GM21528 (cell line): ENCODE measurements around the gene CBX8.
A peak's percentile ranks its signal among the peaks of the same experiment; 100 is the strongest.
"Not testable (repeated sequence)": the region's sequence is repeated elsewhere in the genome, so short reads cannot be mapped to it uniquely, and the experiment has no call there.

ENCODE experiments used
- ATAC-seq: cut with Tn5 transposase; IDR thresholded peaks from one replicate; pipeline ENCODE4 v1.9.1; 2021; ENCODE audit warnings: mild to moderate bottlenecking, moderate library complexity; ENCODE audit not compliant: unreplicated experiment, low FRiP score

The CBX8 gene

DNA sequence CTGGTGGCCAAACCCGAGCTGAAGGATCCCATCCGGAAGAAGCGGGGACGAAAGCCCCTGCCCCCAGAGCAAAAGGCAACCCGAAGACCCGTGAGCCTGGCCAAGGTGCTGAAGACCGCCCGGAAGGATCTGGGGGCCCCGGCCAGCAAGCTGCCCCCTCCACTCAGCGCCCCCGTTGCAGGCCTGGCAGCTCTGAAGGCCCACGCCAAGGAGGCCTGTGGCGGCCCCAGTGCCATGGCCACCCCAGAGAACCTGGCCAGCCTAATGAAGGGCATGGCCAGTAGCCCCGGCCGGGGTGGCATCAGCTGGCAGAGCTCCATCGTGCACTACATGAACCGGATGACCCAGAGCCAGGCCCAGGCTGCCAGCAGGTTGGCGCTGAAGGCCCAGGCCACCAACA lies 13.0 kb downstream of the CBX8 start:
- no peak for ATAC-seq

DNA sequence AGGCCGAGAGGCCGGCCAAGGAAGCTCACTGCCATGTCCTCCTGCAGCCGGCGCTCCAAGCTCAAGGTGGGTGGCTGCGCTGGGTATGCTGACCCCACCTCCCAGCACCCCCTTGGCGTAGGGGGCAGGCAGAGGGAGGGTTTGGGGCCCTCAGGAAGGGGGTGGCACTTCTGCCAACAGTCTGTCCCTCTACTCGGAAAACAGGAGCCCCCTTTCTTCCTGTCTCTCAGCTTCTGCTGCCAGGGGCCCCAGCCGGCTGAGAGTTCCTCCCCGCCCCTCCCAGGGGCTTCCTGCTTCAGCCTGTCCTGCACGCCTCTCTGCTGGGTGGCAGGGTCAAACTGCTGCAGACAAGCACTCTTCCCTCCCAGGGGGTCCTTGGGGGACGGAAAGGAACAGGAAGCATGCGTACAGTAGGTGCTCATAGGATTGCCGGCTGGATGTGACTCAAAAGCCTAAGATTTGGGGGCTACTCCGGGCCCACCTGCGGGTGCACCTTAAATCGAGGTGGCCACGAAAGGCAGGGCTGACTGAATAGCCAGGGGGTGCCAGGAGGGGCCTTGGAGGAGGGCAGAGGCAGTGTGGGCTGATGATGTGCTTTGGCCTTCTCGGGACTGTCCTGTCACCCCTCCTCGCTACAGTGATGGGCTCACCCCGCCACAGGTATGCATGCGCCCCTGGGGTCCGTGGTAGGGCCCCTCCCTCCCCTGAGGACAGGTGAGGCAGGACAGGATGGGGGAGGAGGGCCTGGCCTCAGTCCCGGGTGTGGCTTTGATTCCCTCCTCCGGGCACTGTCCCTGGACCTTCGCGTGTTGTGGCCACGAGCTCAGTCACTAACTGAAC lies 14.9 kb downstream of the CBX8 start:
- ATAC-seq = no peak

DNA sequence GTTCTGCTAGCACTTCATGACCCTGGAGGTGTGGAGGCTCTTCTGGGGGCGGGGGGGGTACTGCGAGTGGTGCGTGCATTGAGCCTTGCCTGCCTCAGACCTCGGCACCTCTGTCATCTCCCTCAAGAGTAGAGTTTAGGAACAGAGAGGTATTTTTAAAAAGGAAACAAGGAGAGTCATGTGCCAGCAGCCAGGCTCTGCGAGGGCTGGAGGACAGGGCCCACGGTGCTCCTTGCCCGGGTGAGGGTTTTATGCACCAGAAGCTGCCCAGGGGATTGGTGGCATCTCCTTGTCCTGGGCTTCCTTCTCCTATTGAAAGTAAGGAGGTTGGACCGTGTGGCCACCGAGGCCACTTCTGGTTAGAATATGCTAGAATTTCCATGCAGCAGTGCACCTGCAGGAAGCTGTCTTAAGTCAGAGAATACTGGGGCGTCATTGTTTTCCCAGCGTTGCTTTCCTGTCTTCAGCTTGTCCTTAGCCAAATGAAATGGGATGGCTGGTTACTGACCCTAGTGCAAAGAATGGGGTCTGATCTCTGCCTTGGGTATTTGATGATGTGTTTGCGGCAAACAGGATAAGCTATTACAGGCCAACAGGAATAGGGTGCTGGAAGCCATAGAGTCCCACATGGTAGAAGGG lies 15.7 kb downstream of the CBX8 start:
- no peak for ATAC-seq

DNA sequence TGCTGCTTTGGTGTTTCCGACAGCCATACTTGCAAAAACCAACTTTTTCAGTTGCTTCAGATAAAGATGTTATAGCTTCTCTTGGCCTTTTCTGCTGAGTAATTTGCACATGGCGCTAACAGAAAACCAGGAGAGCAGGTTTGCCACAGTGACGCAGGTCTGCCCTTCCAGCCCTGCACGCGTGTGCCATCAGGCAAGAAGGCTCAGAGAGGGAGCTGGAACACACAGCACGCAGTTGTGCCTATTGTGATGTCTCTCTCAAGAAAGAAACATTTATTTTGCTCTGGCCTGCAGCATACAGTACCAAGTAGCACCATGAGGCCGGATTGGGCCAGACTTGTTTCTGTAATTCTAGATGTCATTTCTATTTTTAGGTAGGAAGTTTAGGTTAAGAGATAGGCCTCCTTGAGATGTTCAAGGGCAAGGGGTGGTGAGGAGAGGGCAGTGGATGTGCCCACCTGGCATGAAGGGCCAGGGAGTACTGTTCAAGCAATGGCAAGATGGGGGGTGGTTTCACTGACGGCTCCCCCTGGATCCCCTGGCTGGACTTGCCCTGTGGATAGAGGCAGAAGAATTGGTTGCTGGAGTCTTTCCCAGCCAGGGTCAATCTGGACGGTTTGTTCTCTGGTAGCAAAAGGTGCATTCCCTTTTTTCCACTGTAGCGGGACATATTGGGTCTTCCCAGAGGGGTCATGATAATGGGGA lies 17.1 kb downstream of the CBX8 start:
- ATAC-seq = no peak

DNA sequence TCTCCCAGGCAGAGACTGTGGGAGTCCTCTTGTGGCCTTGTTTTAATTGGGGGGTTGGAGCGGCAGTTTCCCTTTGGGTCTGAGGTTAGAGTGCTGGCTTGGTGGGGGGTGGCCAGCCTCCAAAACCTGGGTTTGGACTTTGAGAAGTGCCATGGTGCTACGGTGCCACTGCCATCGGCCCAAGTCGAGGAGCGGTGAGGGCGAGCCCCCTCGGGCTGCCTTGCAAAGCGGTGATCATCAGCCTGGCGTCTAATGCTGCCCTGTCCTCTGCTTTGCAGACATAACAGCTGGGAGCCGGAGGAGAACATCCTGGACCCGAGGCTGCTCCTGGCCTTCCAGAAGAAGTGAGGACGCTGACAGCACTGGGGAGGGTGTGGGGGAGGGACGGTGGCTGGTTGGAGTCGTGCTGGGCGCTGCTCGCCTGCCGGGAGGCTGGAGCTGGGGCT lies 17.8 kb downstream of the CBX8 start:
- ATAC-seq = no peak

DNA sequence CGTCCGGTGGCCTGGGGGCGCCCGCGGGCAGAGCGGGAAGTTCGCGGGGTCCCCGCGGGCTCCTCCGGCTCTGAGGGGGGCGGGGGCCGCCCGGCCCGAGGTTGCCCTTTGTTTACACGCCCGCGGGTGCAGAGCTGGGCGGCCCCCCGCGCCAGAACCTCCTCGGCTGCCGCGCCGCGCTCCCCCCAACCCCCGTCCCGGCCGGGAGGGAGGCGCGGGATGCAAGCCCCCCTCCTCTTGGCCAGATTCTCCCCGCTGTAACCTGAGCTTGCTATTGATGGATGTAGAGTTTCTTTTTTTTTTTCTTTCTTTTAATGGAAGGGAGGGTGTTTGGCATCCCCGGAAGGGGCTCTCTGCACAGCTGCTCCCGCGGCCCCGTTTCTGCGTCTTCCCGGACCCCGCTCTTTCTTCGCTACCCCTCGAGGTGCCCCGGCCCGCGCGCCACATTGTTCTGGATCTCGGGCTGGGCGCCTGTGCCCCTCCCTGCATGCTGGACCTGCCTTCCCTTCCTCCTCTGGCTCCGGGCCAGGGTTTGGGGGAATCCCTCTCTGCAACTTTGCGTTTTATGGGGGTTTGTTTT lies 18.3 kb downstream of the CBX8 start:
- ATAC-seq = no peak

DNA sequence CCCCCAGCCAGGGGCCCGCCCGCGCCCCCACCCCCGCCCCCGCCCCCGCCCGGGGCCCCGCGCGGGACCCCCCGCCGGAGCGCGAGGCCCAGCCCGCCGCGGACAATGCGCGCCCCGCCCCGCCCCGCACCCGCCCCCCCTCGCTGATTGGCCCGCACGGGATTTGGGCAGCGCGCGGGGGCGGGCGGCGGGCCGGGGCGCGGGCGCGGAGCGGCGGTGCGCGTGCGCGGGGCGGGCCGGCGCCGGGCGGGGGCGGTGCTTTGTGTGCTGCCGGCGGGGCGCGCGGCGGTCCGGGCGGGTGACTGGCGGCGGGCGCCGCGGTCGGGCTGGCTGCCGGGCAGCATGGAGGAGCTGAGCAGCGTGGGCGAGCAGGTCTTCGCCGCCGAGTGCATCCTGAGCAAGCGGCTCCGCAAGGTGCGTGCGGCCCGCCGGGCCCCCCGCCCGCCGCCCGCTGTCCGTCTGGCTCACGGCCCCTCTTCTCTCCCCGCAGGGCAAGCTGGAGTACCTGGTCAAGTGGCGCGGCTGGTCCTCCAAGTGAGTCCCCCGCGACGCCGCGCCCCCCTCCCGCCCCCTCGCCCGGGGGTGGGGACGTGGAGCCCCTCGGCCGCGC lies 18.9 kb downstream of the CBX8 start, which contains the start of gene CBX2:
Gene CBX2 (plus strand): TSS at position 255 of the 610 bp plus-strand sequence. CDS start 88 bp downstream, at position 343.
- ATAC-seq = peak; percentile 56

DNA sequence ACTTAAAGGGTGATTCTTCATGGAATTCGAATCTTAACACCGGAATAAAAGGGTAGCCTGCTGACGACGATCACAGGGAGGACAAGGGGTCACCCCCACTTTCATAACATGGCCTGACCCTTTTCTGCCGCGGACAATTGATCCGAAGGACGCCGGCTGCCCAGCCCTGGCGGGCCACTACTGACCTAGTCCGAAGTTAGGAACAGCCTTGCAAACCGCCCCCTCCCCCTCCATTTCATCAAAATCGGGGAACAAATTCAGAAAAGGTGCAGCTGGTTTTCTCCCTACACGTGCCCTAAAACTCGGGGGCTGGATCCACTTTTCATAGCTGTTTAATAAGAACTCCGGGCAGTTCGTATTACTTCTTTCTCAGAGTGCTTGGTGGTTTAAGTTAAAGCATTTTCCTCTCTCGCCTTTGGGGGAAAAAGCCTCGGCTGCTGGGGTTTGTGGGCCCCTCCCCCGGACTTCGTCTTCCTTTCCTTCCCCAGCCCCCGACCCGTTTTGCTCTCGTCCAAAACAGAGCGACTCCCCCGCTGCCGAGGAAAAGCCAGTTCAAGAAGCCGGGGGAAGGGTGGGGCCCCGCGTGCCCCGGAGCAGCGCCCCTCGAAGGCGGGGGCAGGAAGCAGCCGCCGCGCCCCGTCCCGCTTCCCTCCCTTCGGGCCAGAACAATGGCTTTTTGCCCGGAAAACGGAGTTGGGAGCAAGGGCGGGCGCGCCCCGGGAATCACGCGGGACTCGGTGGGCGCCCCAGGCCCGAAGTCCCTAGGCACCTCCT lies 19.6 kb downstream of the CBX8 start:
- peak; percentile 27 for ATAC-seq

DNA sequence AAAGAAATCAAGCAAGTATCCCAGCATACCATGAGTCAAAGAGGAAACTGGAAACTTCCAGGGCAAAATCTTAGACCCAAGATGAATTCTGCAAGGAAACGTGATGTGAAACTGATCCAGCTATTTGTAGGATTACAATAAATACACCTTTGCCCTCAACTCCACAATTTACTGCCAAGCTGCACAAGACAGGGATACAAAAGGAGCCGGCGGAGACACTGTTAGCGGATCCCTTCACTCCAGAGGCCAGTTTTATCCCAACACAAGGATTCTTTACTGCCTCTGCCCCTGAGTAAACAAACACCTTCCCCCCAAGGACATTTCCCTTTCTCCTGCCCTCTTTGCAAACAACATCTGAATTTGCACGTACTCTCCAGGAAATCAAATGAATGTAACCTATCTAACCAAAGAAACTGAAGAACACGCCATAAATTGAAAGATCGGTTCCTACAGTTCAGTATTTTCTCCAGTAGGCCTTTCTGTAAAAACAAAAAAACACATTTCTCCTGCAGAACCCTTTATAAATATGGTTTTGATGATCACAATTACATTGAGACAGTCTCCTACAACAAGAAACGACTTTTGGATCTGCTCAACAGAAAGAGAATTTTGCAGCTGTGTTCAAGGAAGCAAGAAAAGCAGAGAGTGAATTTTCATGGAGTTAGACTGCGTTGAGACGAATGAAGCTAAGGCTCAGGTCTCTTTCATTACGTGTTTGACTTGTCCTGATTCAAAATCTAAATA lies 20.3 kb downstream of the CBX8 start:
- no peak for ATAC-seq

DNA sequence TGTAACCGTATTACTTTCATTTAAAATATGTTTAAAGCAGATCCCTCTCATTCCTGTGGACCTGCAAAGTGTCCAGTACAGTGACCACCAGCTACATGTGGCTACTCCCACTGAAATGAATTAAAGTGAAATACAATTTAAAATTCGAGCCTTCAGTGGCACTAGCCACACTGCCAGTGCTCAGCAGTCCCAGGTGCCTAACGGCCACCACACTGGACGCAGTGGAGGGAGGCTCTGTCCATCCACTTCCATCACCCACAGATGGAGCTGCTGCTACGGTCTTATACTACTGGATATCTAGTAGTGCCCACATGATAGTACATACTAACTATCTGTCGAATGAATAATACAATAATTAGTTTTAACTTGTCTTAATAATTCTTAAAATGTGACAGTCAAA lies 21.2 kb downstream of the CBX8 start:
- ATAC-seq = no peak

DNA sequence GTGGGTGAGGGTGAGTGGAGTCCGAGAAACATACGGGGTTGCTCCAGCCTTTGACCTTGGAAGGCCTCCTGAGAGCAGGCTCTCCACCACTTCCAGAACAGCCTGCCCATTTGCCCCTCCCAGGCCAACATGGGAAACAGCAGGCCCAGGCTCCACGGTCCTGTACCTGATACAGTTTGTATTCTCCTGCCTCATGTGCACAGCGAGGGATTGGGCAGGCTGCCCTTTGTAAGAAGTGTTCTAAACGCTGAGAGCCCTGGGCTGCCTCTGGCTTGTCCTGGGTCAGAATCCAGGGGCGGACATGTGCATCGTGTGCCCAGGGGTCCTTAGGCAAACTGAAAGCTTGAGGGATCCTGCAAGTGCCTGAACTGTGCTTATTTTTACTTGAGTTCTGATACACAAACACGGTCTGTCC lies 22.3 kb downstream of the CBX8 start:
- no peak for ATAC-seq

DNA sequence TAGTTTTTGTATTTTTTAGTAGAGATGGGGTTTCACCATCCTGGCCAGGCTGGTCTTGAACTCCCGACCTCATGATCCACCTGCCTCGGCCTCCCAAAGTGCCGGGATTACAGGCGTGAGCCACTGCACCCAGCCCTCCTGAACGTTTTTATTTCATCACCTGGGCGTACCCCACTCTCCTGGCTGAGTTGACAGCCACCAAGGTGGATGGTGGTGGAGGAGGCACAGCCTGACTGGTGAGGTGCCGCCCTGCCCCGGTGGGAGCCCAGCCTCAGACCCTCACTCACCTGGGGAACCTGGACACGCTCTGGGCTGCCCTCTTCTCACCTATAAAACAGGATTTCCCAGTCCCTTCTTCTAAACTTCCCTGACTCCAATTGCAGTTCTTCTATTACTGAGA lies 24.2 kb downstream of the CBX8 start:
- not testable (repeated sequence) for ATAC-seq

DNA sequence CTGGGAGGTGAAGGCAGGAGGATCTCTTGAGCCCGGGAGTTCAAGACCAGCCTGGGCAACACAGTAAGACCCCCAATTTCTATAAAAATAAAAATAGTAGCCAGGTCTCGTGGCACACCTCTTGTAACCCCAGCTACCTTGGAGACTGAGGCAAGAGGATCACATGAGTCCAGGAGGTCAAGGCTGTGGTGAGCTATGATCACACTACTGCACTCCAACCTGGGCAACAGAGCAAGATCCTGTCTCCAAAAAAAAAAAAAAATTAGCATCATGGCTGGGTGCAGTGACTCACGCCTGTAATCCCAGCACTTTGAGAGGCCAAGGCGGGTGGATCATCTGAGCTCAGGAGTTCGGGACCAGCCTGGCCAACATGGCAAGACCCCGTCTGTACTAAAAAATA lies 25.6 kb downstream of the CBX8 start:
- ATAC-seq = no peak

DNA sequence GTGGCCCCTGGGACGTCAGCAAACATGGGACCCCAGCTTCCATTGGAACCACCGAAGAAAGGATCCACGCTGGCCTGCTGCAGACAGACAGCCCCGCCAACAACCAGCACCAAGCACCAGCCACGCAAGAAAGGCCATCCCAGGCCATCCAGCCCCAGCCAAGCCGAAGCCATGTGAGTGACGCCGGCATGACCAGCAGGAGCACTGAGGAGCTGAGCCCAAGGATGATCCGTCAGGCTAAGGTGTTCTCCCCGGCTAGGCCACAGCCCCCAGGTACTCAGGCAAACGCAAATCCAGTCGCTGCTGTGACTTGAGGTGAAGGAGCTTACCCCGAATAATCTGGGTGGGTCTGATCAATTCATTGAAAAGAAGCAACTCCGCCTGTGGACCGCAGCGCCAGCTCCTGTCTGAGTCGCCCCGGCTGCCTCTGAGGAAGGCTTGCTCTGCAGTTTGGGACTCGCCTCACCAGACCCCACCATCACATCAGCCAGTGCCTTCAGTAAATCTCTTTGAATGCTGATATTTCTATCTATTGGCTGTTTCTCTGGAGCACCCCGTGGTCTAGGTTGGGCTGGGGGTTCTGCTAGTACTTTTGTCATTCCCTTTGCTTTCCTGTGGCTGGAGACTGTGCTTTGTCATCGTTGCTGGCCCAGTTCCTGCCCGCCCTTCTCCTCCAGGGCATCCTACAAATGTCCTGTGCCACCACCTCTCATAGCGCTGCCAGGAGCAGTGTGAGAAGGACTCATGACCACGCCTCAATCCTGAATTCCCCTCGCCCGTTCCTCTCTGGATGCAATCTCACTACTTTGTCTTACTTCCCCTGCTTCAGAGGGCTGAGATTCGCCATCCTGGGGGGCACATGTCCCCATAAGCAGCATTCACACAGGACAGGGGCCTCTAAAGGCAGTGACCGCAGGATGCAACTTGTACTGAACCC lies 27.0 kb downstream of the CBX8 start:
- ATAC-seq = no peak

DNA sequence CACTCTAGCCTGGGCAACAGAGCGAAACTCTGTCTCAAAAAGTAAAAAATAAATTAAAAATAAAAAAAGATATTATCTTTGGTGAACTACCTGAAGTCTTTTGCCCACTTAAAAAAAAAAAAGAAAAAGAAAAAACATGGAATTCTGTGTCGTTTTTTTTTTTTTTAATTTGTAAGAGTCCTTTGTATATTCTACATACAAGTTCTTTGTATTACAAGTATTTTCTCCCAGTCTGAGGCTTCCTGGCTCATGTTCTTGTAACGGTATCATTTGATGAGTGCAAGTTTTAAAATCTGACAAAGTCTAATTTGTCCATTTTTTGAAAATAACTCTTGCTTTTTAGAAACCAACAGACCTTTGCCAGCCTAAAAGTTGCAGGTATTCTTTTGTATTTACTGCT lies 31.2 kb downstream of the CBX8 start:
- no peak for ATAC-seq

DNA sequence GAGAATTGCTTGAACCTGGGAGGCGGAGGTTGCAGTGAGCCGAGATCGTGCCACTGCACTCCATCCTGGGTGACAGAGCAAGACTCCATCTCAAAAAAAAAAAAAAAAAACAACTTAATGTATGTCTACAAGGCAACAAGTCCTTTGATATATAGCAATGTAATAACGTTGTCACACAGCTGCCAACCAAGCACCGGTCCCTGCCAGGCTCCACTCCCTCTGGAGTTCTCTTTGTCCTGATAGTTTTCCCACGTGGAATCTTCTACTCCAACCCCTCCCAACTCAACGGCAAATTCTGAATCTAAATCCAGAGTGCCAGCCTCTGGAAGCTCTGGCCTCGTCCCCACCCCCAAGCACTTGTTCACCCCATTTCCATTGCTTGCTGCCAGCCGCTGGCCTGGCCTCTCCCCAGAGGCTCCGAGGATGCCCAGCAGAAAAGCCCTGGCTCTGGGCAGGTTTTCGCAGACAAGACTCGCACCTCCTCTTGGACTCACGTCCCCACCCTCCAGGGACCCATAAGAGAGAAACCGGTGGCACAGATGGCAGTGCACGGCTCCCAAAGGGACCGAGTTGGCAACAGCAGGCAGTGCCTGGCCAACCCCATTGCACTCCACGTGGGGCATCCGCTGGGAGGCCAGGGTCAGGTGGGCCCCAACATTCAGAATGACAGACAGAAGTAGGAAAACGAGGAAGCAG lies 34.8 kb downstream of the CBX8 start:
- ATAC-seq = no peak

DNA sequence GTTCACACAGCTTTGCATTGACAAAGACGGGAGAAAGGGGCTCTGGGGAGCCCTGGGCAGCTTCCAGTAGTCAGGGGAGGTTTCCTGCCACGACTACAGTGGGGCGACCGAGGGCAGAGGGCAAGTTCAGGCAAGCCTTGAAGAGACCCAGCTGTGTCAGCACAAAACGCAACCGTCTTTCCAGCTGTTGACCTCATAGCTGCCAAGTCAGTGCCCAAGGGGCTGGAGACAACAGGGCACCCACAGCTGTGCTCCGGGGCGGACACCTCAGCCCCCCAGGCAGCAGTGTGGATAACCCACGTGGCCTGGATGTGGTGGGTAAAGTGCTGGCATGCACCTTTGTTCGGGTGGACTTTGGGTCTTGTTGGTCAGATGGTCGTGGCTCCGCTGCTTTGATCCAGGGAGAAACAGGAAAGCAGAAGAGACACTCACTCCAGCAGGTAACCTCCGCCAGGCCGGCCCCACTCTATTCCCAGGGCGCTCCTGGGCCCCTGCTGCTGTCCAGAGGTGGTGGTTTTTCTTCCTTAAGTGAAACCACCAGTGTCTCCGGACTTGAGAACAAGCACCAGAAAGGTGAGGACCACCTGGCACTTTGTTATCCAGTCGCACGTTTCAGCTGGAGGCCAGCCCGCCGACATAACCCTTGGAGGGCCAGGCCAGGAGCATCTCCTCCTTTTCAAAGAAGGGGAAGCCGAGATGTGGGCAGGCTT lies 36.5 kb downstream of the CBX8 start:
- no peak for ATAC-seq
